GM21381 (cell line): Measurements from ENCODE around the gene FAF2.
A peak's percentile ranks its signal among the peaks of the same experiment; 100 is the strongest.
"Not testable (repeated sequence)": the region's sequence is repeated elsewhere in the genome, so short reads cannot be mapped to it uniquely, and the experiment has no call there.

Experiments
- ATAC-seq: cut with Tn5 transposase; IDR thresholded peaks from one replicate; pipeline ENCODE4 v1.9.1; 2021; ENCODE audit warnings: mild to moderate bottlenecking, moderate library complexity; ENCODE audit not compliant: unreplicated experiment

The FAF2 gene

DNA sequence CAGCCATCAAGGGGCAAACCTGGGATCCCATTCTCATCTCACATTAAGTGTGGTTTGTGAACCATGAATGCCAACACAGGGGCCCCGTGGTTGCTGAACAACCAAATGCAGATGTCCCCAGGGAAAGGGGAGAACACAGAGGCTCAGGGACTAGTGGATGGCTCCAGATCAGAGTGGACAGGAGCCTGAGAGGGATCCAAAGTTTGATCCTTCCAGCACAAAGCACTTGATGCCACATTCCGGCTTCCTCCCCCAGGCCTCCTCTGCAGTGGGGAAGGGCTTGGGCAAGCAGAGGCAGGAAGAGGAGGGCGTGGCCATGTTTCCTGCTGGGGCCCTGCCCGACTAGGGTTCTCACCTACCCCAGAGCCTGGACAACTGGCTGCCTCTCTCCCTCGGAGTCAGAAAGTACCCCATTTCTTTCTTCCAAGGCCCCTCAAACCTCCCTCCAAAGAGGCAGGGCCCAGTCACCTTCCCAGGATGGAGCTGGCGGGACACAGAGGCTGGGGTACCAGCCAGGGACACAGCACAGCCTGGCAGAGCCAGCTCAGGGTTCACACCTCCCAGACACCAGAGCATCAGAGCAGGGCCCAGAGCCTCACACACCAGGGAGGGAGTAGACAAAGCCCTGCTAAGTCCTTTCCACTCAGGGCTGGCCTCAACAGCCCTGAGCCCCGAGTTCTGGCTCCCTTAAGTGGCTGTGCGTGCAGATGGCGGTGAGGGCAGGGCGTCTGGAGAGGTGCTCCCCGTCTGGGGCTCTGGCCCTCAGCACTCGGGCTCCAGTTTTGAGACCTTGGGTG, 93.4 kb downstream of the FAF2 start:
- ATAC-seq = no peak

GRCh38 chr5:176542135-176542595, 94.0 kb downstream of the FAF2 start:
- ATAC-seq = no peak

GRCh38 chr5:176542596-176543427, 94.6 kb downstream of the FAF2 start:
- peak; percentile 45 for ATAC-seq

GRCh38 chr5:176543428-176544182, 95.4 kb downstream of the FAF2 start:
- ATAC-seq = peak; percentile 72

- ATAC-seq = no peak
These were observed 97.2 kb downstream of the FAF2 start for GRCh38 chr5:176545388-176545736.

DNA sequence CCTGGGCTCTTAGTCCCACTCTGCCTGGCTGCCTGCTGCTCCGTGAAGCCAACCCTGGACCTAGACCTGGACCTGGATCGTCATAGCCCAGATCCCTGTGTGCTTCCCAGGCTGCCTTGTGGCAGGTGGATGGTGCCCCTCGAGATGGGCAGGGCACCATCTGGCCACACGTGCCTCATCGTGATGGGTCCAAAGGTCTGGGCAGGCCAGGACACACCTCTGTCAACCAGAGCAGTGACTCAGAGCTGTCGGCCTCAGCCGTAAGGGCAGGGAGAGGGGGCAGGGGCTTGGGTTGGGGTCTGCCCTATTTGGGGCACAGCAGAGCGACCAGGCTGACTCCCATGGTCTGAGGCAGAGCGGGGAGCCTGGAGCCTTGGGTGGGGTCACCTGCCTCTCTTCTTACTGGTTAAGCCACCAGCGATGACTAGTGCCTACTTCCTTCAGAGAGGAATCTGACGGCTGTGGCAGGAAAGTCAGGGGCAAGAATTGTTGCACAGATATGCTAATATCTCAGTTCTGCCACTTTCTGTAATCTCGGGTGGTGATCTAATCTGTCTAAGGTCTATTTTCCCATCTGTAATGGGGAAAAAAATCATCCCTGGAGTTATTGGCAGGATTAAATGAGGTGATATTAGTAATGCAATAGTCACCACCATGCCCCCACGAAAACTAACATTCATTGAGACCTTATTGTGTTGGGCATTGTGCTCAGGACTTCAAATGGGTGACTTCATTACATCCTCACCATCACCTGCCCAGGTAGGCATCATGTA, 97.7 kb downstream of the FAF2 start:
- no peak for ATAC-seq

DNA sequence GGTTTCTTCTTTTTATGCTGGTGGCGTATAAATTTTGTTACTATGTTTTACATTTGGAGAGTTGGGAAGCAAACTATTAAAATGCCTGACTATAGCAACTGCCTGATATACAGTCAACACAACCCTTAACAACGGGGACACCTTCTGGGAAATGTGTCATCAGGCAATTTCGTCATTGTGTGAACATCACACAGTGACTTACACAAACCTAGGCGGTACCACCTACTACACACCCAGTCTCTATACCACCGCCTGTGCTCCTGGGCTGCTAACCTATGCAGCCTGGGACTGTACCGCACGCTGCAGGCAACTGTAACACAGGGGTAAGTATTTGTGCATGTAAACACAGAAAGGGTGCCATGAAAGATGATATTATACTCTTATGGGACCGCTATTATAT, 99.6 kb downstream of the FAF2 start:
- no peak for ATAC-seq

GRCh38 chr5:176548967-176549444, 100.8 kb downstream of the FAF2 start, which contains the start of gene CDHR2:
CDHR2 (plus strand) TSS chr5:176549342; CDS start chr5:176565353, 16,011 bp downstream.
- no peak for ATAC-seq

DNA sequence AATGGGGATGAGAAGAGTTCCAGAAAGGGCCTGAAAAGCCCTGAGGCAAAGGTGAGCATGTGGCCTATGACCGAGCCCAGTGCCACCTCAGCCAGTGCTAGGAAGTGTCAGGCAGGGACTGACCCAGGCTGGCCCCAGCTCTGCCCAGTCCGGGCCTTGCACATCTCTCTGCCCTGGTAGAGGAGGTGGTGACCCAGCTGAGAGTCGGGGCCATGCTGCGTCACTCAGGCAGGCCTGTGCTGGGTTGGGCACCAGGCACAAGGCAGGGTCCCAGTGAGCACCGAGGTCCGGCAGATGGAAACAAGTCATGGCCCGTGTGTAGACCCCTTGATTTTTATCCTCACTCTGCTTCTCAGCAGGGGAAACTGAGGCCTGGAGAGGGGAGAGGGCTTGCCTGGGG, 101.7 kb downstream of the FAF2 start:
- ATAC-seq = no peak

- no peak for ATAC-seq
These were observed 102.2 kb downstream of the FAF2 start for GRCh38 chr5:176550275-176550831.

GRCh38 chr5:176550937-176551336, 102.8 kb downstream of the FAF2 start:
- ATAC-seq = not testable (repeated sequence)

DNA sequence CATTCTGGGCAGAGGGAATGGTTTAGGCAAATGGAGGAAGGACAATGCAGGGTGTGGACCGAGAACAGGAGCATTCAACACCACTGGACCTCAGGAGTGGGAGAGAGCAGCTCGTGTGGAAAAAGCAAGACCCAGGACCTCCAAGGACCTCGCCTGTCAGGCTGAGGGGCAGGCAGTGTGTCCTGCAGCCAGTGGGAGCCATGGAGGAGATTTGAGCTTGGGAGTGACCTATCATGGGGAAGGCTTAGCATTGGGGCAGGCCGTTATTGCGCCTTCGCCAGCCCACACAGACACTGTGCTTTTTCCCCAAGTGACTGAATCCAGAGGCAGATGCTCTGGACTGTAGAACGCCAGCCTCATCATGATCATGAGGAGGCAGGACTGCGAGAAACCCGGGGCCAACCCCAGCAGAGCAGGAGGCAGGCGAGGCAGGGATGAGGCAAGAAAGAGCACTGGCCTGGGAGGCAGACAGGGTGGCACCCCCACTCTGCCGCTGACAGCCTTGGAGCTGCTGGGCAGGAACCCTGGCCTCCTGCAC, 104.2 kb downstream of the FAF2 start:
- no peak for ATAC-seq

GRCh38 chr5:176553260-176554085, 105.3 kb downstream of the FAF2 start:
- ATAC-seq = no peak

- no peak for ATAC-seq
These were observed 109.7 kb downstream of the FAF2 start for GRCh38 chr5:176557846-176558245.
